Fibroblast of skin of right biceps (primary cell): ENCODE measurements around the gene DYRK4.
"Not testable (repeated sequence)": the region's sequence is repeated elsewhere in the genome, so short reads cannot be mapped to it uniquely, and the experiment has no call there.

ENCODE experiments used
- DNase-seq: peaks from one replicate; pipeline ENCODE4 v3.0.0-alpha.2; 2013

Gene DYRK4, protein sequence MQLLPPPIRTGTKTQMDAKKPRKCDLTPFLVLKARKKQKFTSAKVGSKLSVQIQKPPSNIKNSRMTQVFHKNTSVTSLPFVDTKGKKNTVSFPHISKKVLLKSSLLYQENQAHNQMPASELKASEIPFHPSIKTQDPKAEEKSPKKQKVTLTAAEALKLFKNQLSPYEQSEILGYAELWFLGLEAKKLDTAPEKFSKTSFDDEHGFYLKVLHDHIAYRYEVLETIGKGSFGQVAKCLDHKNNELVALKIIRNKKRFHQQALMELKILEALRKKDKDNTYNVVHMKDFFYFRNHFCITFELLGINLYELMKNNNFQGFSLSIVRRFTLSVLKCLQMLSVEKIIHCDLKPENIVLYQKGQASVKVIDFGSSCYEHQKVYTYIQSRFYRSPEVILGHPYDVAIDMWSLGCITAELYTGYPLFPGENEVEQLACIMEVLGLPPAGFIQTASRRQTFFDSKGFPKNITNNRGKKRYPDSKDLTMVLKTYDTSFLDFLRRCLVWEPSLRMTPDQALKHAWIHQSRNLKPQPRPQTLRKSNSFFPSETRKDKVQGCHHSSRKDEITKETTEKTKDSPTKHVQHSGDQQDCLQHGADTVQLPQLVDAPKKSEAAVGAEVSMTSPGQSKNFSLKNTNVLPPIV

DNA sequence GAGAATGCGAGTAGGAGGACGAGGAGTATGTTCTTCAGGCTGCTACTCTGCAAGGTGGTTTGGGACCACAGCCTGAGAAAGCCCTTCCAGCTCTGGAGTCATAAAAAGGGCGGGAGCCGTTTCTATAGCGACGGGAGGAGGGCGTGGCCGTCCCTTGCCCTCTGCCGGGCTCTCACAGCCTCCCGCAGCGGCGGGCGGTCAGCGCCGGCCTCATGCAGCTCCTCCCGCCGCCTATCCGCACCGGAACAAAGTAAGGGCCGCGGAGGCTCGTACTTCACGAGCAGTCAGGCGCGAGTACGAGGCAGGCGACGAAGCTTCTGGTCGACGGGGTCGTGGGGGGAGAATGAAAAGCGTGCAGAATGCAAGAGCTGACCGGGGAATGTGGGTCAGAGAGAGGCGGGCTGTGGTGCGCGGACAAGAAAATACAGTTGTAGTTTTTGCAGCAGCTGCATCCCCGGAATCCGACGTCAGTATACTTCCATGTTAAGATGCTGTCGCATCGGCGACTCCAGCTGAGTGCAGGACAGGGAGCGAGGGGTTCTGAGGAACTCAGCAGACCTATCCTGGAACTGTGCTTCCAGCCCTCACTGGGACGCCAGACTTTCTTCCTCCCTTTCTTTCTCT is at the start of gene DYRK4:
Gene DYRK4, plus strand, starts transcription at position 175 of the 624 bp plus-strand sequence. Its CDS starts 38 bp downstream, at position 213.
- DNase-seq, result peak; percentile 64

DNA sequence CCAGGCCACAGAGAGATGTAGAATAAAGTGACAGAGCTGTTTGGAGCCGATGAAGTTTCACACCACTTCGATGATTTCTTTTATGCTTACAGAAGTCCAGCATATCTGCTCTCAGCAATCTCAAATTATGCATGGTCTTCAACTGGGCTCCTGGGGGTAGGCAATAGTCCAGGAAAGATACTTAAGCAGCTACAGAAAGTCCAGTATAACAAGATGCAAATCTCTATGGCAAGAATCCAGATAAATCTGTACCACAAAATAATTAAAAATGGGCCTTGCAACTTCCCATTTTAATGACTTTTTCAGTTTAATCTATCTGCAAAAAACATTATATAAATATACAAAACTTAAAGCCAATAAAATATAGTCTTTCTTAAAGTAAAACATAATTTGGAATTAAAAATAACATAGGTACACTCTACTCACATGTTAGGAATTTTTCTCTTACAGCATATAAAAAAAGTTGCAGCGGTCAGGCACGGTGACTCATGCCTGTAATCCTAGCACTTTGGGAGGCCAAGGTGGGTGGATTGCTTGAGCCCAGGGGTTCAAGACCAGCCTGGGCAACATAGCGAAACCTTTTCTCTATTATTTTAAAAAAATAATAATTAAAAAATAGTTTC is 43.8 kb upstream of the DYRK4 start:
- DNase-seq, result peak; percentile 70

DNA sequence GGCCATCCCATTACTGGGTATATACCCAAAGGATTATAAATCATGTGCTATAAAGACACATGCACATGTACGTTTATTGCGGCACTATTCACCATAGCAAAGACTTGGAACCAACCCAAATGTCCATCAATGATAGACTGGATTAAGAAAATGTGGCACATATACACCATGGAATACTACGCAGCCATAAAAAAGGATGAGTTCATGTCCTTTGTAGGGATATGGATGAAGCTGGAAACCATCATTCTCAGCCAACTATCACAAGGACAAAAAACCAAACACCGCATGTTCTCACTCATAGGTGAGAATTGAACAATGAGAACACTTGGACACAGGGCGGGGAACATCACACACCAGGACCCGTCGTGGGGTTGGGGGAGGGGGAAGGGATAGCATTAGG is 38.6 kb upstream of the DYRK4 start:
- DNase-seq, result not testable (repeated sequence)

DNA sequence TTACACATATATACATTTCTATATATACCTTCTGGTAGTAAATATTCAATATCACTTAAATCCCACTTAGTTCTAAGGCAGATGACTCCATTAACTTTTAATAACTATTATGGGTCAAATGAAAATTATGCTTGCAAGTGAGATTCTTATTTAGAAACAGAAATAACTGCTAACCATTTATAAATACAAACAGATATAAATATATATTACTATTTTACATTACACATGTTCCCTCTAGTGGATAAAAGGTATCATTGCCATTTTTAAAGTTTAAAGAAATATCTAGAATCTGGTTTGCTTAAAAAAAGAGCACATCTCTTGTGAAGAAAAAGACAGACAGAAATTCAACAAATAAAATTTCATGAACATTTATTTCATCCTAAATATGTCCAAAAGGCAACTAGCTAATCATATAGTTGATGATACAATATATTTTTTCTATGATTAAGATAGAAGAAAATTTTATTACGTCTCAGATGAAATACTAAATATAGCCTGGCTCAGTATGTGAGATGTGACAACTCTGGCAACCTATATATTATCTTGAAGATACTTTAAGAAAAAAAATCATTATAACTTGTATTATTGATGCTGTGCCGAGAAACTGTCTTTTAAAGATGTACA is 35.0 kb upstream of the DYRK4 start:
- DNase-seq, result peak; percentile 11

DNA sequence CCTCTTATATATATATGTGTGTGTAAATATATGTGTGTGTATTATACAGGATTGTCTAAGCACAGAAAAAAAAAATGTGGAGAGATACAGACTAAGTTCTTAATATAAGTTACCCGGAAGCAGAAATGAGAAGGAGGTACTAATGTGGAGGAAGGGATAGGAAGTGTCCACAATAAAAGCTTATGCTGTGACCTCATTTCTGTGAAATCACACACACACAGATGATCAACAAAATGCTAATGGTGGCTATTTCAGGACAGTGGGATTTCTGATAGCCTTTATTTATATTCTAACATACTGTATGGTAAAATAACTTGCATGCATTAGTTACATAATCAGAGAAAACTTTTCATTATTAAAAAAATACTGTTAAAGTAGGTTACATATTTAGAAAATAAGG is 31.8 kb upstream of the DYRK4 start:
- DNase-seq, result no peak

DNA sequence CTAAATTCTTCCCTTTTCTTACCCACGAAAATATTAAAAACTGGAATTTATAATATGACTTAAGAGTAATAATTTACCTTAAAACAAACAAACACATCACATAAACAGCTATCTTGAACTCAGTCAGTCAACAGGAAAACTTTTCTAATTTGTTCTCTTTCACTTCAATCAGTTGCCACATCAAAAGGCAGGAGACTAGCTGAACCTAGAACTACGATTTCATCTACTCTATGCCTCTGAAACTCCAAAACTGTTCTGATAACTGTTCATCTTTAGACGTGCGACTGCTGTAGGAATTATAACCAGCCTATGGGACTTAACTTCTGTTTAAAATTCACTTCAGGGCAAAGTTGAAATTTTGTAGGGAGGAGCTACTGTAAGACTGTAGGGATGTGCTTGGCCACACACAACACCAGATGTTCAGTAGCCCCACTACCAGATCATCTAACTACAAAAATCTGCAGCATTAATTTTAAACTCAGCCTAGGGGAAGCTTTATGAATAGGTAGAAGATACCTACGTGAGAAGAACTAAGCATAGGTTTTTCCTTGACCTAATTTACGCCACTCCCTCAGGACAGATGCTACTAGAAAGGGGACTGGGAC is 30.9 kb upstream of the DYRK4 start:
- no peak for DNase-seq

DNA sequence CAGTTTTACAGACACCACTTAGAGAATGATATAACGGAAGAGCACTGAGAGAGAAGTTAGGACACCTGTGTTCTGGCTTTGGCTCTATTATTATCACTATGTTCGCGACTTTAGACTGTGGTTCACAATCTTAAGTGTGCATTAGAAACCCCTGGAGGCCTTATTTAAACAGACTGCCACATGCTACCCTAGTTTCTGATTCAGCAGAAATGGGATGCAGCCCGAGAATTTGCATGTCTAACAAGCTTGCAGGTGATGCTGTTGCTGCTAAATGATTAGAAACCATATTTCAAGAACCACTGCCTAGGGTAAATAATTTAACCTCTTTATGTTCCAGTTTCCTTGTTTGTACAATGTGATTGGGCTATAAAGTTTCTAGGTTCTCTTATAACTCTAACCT is 26.9 kb upstream of the DYRK4 start:
- no peak for DNase-seq

DNA sequence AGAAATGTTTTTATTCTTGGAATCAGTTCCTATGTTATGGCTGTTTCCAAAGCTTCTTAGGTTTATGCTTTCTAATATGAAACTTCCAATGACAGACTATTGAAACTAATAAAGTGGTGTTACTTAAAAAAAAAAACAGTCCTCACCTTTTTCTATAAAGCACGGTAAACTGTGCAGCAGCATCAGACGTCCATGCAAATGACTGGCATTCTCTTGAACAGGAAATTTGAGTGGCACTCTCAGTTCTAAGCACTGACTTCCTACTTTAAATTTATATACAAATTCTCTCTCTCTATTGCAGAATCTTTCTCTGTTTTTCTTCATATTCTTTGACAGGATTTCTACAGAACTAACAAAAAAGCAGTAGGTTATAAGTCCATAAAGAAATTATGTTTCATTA is 26.1 kb upstream of the DYRK4 start:
- no peak for DNase-seq

DNA sequence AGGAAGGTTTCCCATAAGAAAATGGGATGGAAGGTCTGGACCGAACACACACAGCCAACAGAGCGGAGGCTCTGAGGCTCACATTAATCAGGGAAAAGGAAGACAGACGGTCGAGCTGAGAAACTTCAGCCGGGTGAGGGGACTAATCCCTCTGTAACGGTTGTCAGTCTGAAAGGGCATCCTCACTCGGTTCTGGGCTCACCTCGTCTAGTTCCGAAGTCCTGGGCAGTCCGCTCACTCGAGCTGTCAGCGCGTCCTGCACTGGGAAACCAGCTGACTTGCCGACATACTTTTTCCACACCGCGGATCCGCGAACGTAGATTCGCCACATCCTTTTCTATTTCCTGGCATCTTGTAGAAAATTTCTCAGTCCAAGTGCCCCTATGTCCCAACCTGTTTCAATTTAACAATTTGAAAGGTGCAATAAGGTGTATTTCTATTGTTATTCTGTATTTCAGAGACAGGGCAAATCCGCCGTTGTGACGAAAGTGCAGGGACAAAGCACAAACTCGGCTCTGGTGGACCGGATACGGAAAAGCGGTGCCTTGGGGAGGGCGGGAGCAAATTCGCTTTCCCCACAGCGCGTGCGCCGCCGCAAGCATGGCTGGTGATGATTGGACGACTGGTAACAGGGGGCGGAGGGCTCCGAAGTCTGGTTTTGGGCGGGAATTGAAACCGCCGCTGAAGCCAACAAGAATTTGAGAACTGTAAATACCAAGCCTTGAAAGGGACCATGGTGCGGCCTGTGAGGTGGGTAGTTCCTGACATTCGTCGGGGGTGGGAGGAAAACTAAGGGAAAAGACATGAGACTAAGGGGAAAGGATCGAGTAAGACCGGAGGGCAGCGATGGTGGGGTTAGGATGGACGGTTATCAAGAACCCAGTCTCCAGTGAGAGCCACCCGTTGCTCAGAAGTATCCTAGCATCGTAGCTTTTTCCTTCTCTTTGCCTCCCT is 23.5 kb upstream of the DYRK4 start, which contains the start of gene RAD51AP1:
Gene RAD51AP1, plus strand, starts transcription at position 684 of the 954 bp plus-strand sequence. Its CDS starts 50 bp downstream, at position 734.
- peak; percentile 98 for DNase-seq

DNA sequence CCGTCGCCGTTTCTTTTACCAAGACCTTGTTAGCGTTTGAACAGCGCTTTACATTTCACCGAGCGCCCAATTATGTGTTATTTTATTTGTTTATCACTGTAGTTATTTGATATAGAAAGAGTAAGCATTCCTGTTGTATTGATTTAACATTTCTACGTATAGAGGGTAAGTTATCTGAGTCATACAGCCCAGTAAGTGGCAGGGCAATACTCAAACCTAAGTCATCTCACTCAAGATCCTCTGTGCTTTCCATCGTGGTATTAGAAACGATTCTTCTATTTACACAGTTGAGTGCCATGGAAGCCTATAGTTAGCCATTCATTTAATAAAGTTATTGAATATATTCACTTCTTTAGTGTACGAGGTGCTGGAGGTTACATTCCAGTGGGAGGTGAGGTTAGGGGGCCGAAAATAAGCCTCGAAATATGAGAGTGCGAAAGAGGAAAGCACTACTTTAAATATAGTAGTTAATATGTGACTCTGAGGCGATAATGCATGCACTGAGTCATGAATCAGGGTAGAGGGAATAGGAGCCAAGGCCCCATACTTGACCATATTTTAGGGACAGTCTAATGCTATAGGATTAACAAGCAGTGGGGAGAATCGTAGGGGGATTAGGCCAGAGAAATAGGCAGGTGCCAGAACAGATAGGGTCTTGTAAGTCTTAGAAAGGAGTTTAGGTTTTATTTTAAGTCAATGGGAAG is 22.7 kb upstream of the DYRK4 start:
- DNase-seq, result no peak

DNA sequence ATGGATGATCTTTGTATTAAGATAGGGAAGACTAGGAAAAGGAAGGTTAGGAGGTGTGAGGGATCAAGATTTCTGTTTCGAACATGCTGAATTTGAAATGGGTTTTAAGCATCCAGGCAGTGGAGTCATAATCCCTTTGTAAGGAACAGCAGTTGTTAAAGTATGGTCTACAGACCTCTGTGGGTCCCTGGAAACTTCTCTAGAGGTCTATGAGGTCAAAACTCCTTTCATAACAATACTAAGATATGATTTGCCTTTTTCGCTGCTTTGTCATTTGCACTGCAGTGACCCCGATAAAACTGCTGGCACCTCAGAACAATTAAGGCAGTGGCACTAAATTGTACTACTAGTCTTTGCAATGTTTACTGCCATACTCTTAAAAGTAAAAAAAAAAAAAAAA is 21.8 kb upstream of the DYRK4 start:
- DNase-seq, result no peak

DNA sequence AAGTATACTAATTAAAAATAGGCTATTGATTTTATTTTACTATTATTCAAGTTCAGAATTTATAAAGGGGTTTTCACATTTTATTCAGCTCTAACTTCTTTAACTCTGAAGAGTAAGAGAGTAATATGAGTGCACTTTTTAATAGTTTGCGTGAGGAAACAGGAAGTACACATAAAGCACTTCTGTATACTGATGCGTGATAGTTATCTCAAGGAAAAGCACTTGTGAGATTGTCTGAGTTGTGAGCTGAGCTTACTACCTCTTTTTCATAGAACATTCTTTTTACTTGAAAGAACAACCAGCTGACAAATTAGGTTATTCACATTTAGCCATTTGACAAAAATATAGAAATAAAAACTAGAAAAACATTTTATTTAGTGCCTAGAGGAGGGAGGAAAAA is 21.4 kb upstream of the DYRK4 start:
- no peak for DNase-seq

DNA sequence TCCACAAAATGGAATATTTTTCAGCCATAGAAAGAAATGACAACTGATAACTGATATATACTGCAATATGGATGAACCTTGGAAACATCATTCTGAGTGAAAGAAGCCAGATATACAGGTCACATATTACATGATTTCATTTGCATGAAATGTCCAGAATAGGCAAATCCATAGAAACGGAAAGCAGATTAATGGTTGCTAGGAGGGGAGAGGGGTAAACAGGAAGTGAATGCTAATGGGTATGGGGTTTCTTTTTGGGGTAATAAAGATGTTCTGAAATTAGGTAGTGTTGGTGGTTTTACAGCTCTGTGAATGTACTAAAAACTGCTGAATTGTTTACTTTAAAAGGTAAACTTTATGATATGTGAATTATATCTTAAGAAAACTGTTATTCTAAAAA is 16.8 kb upstream of the DYRK4 start:
- DNase-seq, result no peak

DNA sequence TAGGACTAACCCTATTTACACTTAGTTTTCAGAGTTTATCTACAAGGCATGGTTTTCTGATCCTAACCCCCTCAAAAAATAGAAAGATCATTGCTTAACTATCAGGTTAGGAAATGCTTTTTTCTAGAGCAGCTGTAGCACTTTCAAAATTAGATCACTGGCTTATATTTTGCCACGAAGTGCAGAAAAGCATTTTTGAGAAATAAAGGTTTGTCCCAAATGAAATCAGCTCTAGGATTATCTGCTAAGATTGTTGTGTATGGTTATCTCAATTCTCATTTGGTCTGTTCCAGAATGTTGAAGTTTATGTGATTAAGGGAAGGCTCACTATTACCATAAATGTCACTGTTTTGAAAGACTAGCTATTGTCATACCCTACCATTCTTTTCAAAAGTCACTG is 9.8 kb upstream of the DYRK4 start:
- DNase-seq, result no peak

DNA sequence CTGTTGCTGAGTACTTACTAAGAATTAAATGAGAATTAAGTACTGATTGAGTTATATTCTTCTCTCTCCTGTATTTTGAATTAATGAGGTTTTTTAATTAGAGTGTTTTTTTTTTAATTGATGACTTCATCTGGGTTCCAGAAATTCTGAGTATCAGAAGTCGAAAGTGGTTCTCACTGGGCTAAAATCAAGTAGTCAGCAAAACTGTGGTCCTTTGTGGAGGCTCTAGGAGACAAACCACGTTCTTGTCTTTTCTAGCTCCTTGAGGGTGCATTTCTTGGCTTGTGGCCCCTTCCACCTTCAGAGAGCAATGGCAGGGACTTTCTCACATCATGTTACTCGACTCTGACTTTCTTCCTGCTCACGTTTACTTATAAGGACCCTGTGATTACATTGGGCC is 8.1 kb upstream of the DYRK4 start:
- DNase-seq, result no peak

DNA sequence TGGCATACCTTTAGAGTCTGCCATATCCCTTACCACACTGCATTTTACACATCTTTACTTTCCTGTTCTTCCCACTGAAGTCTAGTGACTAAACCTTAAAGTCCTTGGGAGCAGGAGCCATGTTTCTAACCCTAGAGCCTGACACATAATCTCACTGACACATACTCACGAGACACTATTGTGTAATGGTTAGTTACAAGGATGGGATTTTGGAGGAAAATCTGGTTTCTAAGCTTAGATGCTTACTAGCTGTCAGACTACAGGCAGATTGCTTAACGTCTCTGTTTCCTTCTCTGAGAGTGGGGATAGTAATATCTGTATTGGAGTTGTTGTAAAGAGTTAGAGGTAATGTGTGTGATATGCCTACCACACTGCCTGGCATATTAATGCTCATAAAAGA is 6.2 kb upstream of the DYRK4 start:
- DNase-seq, result no peak

DNA sequence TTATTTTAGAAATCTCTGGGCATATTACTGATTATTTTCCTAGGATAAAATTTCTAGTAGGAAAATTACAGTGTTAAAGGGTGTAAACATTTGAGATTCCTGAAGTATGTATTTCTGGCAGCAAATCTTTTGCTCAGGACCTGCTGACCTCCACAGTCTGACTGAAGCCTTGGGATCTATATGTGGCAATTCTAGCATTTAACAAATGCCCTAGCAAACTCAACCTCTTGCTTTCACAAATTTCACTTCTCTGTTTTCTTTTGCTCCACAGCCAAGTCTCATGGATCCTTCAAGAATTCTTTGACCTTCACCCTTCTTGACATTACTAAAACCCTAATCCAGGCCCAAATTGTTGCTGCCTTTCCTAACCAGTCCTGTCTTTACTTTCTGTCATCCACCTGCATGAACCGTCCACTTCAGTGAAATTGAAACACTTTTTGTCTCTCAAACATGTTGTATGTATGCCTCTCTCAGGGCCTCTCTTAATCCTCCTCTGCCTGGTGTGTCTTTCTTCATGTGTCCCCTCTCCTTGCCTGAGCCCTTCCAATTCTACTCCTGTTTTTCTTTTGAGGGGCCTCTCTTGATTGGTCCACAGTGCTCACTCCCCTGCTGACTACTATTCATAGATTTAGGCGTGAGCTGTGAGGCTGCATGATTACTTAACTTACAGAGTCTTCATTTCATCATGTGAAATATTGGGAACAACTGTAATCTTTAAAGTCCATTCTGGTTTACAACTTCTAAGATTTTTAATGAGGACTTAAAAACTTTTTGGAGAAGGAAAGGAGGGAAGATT is 5.1 kb upstream of the DYRK4 start:
- no peak for DNase-seq

DNA sequence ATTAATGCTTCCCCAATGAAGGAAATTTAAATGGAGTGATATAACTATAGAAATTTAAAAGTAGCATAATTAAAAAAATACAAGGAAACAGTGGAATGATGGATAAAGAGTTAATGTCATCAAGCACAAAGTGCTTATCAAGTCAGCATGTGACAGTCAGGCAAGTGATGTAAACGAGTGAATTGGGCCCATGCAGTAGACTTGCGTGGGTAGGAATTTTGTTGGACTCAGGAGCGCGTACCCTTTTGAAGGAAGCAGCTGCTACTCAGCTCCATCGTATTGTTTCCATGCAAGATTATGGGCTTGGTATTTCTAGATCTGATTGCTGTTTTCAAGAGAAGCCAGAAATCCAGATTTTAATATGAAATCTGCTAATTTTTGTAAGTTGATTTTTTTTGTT is 4.4 kb upstream of the DYRK4 start:
- no peak for DNase-seq

DNA sequence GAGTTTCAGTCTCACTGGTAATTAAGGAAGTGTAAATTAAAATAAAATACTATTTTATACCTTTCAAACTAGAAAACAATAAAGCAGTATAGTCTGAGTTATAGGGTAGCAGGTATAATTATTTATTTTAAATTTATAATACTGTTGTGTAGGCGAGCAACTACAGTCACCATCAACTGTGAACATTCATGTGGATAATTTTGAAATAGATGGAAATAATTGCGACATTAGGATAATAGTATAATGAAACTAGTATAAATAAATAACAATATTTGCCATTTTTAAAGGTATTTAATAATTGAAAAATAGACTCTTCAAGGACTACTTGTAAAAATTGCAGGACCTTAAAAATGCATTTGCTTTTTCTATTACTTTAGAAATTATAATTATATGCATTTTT is 3.8 kb upstream of the DYRK4 start:
- no peak for DNase-seq

DNA sequence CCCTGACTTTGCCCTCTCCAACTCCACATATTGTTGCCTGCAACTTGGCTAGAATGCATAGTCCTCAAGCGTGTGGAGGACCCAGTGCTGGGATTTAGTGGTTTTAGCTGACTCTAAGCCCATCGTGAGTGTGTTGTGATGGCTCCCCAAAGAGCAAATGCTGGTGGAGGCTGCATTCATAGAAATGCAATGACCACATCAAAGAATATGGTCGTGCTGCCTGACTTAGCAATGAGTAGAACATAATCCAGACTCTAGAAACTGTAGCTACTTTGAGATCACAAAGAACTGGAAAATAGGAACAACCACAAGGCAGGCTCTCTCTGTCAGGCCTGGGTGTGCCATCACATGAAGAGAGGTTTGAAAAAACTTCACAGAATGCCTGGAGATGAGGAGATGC is 1.3 kb downstream of the DYRK4 start:
- DNase-seq, result no peak
